CD4-positive, alpha-beta T cell treated with Interleukin-12 subunit alpha and Interleukin-12 subunit beta, for 1 hour (primary cell): ENCODE measurements around the gene IFITM1.
A peak's percentile ranks its signal among the peaks of the same experiment; 100 is the strongest.
"Not testable (repeated sequence)": the region's sequence is repeated elsewhere in the genome, so short reads cannot be mapped to it uniquely, and the experiment has no call there.

ENCODE experiments used
- DNase-seq: peaks from one replicate; pipeline ENCODE4 v3.0.0-alpha.2; 2020

The IFITM1 gene

GRCh38 chr11:311013-311748 is 2.7 kb upstream of the IFITM1 start:
- DNase-seq = not testable (repeated sequence)

- DNase-seq = no peak
These were observed 1.6 kb upstream of the IFITM1 start for GRCh38 chr11:312092-312816.

GRCh38 chr11:313304-313786 is 495 bp upstream of the IFITM1 start:
- no peak for DNase-seq

GRCh38 chr11:314554-314875 is 675 bp downstream of the IFITM1 start:
- not testable (repeated sequence) for DNase-seq

- no peak for DNase-seq
These were observed 1.2 kb downstream of the IFITM1 start for GRCh38 chr11:315051-315481.

GRCh38 chr11:315516-315994 is 1.7 kb downstream of the IFITM1 start:
- DNase-seq = no peak

GRCh38 chr11:316031-316701 is 2.3 kb downstream of the IFITM1 start:
- DNase-seq = peak; percentile 51

GRCh38 chr11:316891-317301 is 3.1 kb downstream of the IFITM1 start:
- peak; percentile 41 for DNase-seq

GRCh38 chr11:317668-318404 is 4.0 kb downstream of the IFITM1 start:
- not testable (repeated sequence) for DNase-seq

- not testable (repeated sequence) for DNase-seq
These were observed 4.7 kb downstream of the IFITM1 start for GRCh38 chr11:318405-319120.

GRCh38 chr11:319121-319887 is 5.5 kb downstream of the IFITM1 start:
- not testable (repeated sequence) for DNase-seq

GRCh38 chr11:319888-320273 is 6.0 kb downstream of the IFITM1 start:
- not testable (repeated sequence) for DNase-seq

- no peak for DNase-seq
These were observed 10.3 kb downstream of the IFITM1 start for GRCh38 chr11:324156-324555.

- DNase-seq = not testable (repeated sequence)
These were observed 11.0 kb downstream of the IFITM1 start for GRCh38 chr11:324593-325517.

GRCh38 chr11:325796-326591 is 12.2 kb downstream of the IFITM1 start:
- DNase-seq = no peak

- DNase-seq = no peak
These were observed 12.7 kb downstream of the IFITM1 start for GRCh38 chr11:326592-326841.

GRCh38 chr11:326842-327580 is 13.2 kb downstream of the IFITM1 start:
- DNase-seq = peak; percentile 81

GRCh38 chr11:327581-327923 is 13.7 kb downstream of the IFITM1 start:
- DNase-seq = no peak

- DNase-seq = no peak
These were observed 14.2 kb downstream of the IFITM1 start for GRCh38 chr11:328012-328411.
